ENCODE data around the gene SLC9A9. TPM values are rescaled to one million over a fixed set of nuclear protein-coding genes. Genes with fewer than 3 reads are reported as not detected.

The SLC9A9 gene
- total and polyA plus RNA-seq, 8 donors: 0.58 to 29.7 (median 14.0) TPM

GRCh38 chr3:143716731-143717130, 131.5 kb downstream of the SLC9A9 start:
- no peak for DNase-seq

GRCh38 chr3:143712522-143712921, 135.7 kb downstream of the SLC9A9 start:
- DNase-seq: no peak
- H3K4me1 ChIP-seq: no peaks in the 10 kb centered on the region
- no peaks in the 10 kb centered on the region for H3K27me3 ChIP-seq
- H3K27ac ChIP-seq: no peak overlapping the region
- H3K36me3 ChIP-seq: no peaks in the 10 kb centered on the region
- intact Hi-C loops (cut with DNase I; ENCODE audit: low total_unique reads): no loop called here
- no peak for TF ChIP-seq POLR2A (IDR thresholded peaks at IDR 0.05)
- no peak for TF ChIP-seq POLR2AphosphoS5 (IDR thresholded peaks at IDR 0.05)
- TF ChIP-seq CTCF (IDR thresholded peaks at IDR 0.05): no peak
- TF ChIP-seq EP300 (IDR thresholded peaks at IDR 0.05): no peak
- no peaks in the 10 kb centered on the region for H3K9me3 ChIP-seq
- H3K4me3 ChIP-seq: no peak overlapping the region

More at GRCh38 chr3:143716731-143717130, 131.5 kb downstream of the SLC9A9 start:
- Histone ChIP-seq H3K9me3 (no peaks in the 10 kb centered on the region), H3K36me3 (no peaks in the 10 kb centered on the region), H3K4me3 (no peak overlapping the region), H3K27me3 (no peaks in the 10 kb centered on the region), H3K27ac (no peak overlapping the region), H3K4me1 (no peaks in the 10 kb centered on the region)
- intact Hi-C loops (cut with DNase I; ENCODE audit: low total_unique reads): no loop called here
- no peak for TF ChIP-seq POLR2A (IDR thresholded peaks at IDR 0.05)
- TF ChIP-seq POLR2AphosphoS5 (IDR thresholded peaks at IDR 0.05): no peak
- no peak for TF ChIP-seq EP300 (IDR thresholded peaks at IDR 0.05)
- 62 to 74% (median 69%) methylated on average over 4 of the region's 4 CpGs for WGBS, 5 donors

- WGBS, 5 donors: 36 to 68% (median 52%) methylated on average over 1 of the region's 1 CpG
- intact Hi-C loops (cut with DNase I; ENCODE audit: low total_unique reads): no loop called here
- Histone ChIP-seq H3K4me1 (no peaks in the 10 kb centered on the region), H3K36me3 (no peaks in the 10 kb centered on the region), H3K27ac (no peak overlapping the region), H3K4me3 (no peak overlapping the region), H3K9me3 (no peaks in the 10 kb centered on the region), H3K27me3 (no peaks in the 10 kb centered on the region)
- TF ChIP-seq CTCF (IDR thresholded peaks at IDR 0.05) (no peak), EP300 (IDR thresholded peaks at IDR 0.05) (no peak), POLR2AphosphoS5 (IDR thresholded peaks at IDR 0.05) (no peak), POLR2A (IDR thresholded peaks at IDR 0.05) (no peak)
- DNase-seq: peak in 1 of 2 donors; percentile 11
Observed at GRCh38 chr3:143707848-143708247, 140.4 kb downstream of the SLC9A9 start.

- no peak for DNase-seq
- intact Hi-C loops (cut with DNase I; ENCODE audit: low total_unique reads): no loop called here
- H3K27me3 ChIP-seq: no peaks in the 10 kb centered on the region
- no peak overlapping the region for H3K4me3 ChIP-seq
- no peak overlapping the region for H3K27ac ChIP-seq
- TF ChIP-seq CTCF (IDR thresholded peaks at IDR 0.05) (no peak), POLR2A (IDR thresholded peaks at IDR 0.05) (no peak), EP300 (IDR thresholded peaks at IDR 0.05) (no peak), POLR2AphosphoS5 (IDR thresholded peaks at IDR 0.05) (no peak)
- H3K4me1 ChIP-seq: no peaks in the 10 kb centered on the region
- H3K36me3 ChIP-seq: no peaks in the 10 kb centered on the region
- 65 to 83% (median 71%) methylated on average over 1 of the region's 1 CpG for WGBS, 5 donors
- H3K9me3 ChIP-seq: no peaks in the 10 kb centered on the region
Observed at GRCh38 chr3:143700431-143700975, 147.8 kb downstream of the SLC9A9 start.

GRCh38 chr3:143699424-143699823, 148.8 kb downstream of the SLC9A9 start:
- H3K27me3 ChIP-seq: no peaks in the 10 kb centered on the region
- intact Hi-C loops (cut with DNase I; ENCODE audit: low total_unique reads): no loop called here
- no peak overlapping the region for H3K27ac ChIP-seq
- H3K36me3 ChIP-seq: no peaks in the 10 kb centered on the region
- H3K9me3 ChIP-seq: no peaks in the 10 kb centered on the region
- no peak for TF ChIP-seq POLR2AphosphoS5 (IDR thresholded peaks at IDR 0.05)
- DNase-seq: no peak
- no peak overlapping the region for H3K4me3 ChIP-seq
- 62 to 86% (median 82%) methylated on average over 3 of the region's 3 CpGs for WGBS, 5 donors
- H3K4me1 ChIP-seq: no peaks in the 10 kb centered on the region
